ENCODE results near the gene PSTPIP1. TPM values are rescaled to one million over a fixed set of nuclear protein-coding genes. Genes with fewer than 3 reads are reported as not detected.
A peak's percentile ranks its signal among the peaks of the same experiment; 100 is the strongest.

Gene PSTPIP1
- total and polyA plus RNA-seq, 9 of the 15 experiments (the other 6 are each of a cell fraction or from before 2014, with no cell fraction given): not detected

DNA sequence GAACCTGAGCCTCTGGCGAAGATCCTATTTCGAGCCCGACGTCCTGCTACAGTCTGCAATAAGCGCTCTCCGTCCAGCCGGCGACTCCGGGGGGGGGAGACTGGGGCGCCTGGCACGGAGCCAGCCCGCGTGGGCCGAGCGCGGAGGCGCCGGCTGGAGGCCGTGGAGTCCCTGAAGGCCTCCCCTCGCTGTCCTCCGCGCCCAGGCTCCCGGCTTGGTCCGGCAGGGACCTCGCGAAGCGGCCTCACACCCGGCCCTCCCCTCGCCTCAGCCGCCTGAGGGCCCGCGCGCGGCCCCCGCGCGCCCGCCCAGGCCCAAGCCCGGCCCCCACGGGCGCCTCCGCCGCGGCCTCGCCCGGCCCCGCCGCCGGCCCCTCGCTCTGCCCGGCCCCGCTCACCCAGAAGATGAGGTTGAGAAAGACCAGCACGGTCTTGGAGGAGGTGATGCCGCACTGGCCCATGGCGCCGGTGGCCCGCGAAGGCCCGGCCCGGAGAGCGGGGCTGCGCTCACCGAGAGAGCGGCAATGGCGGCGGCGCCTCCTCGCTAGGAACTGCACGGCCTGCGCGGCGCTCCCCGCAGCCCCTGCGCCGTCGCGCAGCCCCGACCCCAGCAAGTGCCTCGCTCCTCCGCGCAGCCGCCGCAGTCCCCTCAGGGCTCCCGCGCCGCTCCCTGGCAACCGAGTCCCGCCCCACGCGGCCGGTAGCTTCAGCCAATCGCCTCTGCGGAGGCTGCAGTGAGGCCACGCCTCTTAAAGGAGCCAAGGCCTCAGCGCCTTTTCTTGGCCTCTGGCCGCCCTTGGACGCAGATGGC, 75.8 kb downstream of the PSTPIP1 start, which contains the start of gene TSPAN3 (continued):
- TF ChIP-seq, protein P1, sequence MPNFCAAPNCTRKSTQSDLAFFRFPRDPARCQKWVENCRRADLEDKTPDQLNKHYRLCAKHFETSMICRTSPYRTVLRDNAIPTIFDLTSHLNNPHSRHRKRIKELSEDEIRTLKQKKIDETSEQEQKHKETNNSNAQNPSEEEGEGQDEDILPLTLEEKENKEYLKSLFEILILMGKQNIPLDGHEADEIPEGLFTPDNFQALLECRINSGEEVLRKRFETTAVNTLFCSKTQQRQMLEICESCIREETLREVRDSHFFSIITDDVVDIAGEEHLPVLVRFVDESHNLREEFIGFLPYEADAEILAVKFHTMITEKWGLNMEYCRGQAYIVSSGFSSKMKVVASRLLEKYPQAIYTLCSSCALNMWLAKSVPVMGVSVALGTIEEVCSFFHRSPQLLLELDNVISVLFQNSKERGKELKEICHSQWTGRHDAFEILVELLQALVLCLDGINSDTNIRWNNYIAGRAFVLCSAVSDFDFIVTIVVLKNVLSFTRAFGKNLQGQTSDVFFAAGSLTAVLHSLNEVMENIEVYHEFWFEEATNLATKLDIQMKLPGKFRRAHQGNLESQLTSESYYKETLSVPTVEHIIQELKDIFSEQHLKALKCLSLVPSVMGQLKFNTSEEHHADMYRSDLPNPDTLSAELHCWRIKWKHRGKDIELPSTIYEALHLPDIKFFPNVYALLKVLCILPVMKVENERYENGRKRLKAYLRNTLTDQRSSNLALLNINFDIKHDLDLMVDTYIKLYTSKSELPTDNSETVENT (CRISPR knock-in tag; IDR thresholded peaks at IDR 0.05): peak; percentile 60; the same call in 1 of the 2 replicates
- TF ChIP-seq NEUROD1 (IDR thresholded peaks at IDR 0.05; ENCODE audit: borderline replicate concordance, low read depth, low read length, partially characterized antibody): peak; percentile 89
- TF ChIP-seq, protein P2, sequence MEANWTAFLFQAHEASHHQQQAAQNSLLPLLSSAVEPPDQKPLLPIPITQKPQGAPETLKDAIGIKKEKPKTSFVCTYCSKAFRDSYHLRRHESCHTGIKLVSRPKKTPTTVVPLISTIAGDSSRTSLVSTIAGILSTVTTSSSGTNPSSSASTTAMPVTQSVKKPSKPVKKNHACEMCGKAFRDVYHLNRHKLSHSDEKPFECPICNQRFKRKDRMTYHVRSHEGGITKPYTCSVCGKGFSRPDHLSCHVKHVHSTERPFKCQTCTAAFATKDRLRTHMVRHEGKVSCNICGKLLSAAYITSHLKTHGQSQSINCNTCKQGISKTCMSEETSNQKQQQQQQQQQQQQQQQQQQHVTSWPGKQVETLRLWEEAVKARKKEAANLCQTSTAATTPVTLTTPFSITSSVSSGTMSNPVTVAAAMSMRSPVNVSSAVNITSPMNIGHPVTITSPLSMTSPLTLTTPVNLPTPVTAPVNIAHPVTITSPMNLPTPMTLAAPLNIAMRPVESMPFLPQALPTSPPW (CRISPR knock-in tag; IDR thresholded peaks at IDR 0.05): peak; percentile 94
- no peak for TF ChIP-seq RAD21 (CRISPR knock-in tag; conservative IDR thresholded peaks at IDR 0.05 in 1 of 2, IDR thresholded peaks at IDR 0.05 in 1 of 2)
- TF ChIP-seq, protein P3, sequence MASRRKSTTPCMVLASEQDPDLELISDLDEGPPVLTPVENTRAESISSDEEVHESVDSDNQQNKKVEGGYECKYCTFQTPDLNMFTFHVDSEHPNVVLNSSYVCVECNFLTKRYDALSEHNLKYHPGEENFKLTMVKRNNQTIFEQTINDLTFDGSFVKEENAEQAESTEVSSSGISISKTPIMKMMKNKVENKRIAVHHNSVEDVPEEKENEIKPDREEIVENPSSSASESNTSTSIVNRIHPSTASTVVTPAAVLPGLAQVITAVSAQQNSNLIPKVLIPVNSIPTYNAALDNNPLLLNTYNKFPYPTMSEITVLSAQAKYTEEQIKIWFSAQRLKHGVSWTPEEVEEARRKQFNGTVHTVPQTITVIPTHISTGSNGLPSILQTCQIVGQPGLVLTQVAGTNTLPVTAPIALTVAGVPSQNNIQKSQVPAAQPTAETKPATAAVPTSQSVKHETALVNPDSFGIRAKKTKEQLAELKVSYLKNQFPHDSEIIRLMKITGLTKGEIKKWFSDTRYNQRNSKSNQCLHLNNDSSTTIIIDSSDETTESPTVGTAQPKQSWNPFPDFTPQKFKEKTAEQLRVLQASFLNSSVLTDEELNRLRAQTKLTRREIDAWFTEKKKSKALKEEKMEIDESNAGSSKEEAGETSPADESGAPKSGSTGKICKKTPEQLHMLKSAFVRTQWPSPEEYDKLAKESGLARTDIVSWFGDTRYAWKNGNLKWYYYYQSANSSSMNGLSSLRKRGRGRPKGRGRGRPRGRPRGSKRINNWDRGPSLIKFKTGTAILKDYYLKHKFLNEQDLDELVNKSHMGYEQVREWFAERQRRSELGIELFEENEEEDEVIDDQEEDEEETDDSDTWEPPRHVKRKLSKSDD (conservative IDR thresholded peaks at IDR 0.05; ENCODE audit: low read length): no peak
- TF ChIP-seq DDX20 (tag; IDR thresholded peaks at IDR 0.05; ENCODE audit: low read depth): no peak
- TF ChIP-seq RBM25 (IDR thresholded peaks at IDR 0.05; ENCODE audit: low read depth, low read length, severe bottlenecking): peak; percentile 92
- peak; percentile 84 for TF ChIP-seq RFX1 (IDR thresholded peaks at IDR 0.05)
- no peak for TF ChIP-seq KLF1 (tag; IDR thresholded peaks at IDR 0.05)
- peak; percentile 23; the same call in 1 of the 2 replicates for TF ChIP-seq HCFC1 (IDR thresholded peaks at IDR 0.05; ENCODE audit: low read depth, low read length)
- TF ChIP-seq, protein P4, sequence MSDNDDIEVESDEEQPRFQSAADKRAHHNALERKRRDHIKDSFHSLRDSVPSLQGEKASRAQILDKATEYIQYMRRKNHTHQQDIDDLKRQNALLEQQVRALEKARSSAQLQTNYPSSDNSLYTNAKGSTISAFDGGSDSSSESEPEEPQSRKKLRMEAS (CRISPR knock-in tag; IDR thresholded peaks at IDR 0.05): peak; percentile 53; the same call in 1 of the 2 replicates
- peak; percentile 66 for TF ChIP-seq CTBP1 (IDR thresholded peaks at IDR 0.05; ENCODE audit: borderline replicate concordance)
- no peak for TF ChIP-seq IFI16 (CRISPR knock-in tag; IDR thresholded peaks at IDR 0.05)
- peak; percentile 43; the same call in 1 of the 2 replicates for TF ChIP-seq JUN (IDR thresholded peaks at IDR 0.05; ENCODE audit: borderline replicate concordance, low read depth, low read length)
- TF ChIP-seq JUN (CRISPR knock-in tag; IDR thresholded peaks at IDR 0.05; ENCODE audit: borderline replicate concordance): no peak
- TF ChIP-seq, protein P5, sequence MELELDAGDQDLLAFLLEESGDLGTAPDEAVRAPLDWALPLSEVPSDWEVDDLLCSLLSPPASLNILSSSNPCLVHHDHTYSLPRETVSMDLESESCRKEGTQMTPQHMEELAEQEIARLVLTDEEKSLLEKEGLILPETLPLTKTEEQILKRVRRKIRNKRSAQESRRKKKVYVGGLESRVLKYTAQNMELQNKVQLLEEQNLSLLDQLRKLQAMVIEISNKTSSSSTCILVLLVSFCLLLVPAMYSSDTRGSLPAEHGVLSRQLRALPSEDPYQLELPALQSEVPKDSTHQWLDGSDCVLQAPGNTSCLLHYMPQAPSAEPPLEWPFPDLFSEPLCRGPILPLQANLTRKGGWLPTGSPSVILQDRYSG (tag; conservative IDR thresholded peaks at IDR 0.05; ENCODE audit: low read depth): no peak
- TF ChIP-seq FIP1L1 (IDR thresholded peaks at IDR 0.05; ENCODE audit: low read depth, low read length, poor library complexity, severe bottlenecking): peak; percentile 59
- TF ChIP-seq FOXP1 (CRISPR knock-in tag; IDR thresholded peaks at IDR 0.05): peak; percentile 76
- peak; percentile 91 for TF ChIP-seq KAT7 (CRISPR knock-in tag; IDR thresholded peaks at IDR 0.05; ENCODE audit: borderline replicate concordance)

Measured in K562 (cell line).